SK-N-SH (cell line): ENCODE results near the gene NEBL. TPM values are rescaled to one million over a fixed set of nuclear protein-coding genes. Genes with fewer than 3 reads are reported as not detected.

Source experiments
- CTCF ChIA-PET: fragments of 300-600, 350-600 bp; formaldehyde crosslinking; extraction: SDS; loops from one replicate; lab custom pipeline; 2021; lab: Yijun Ruan, JAX
- POLR2A ChIA-PET: fragments of 350-600 bp; sonication (Branson Sonifier 250); formaldehyde crosslinking; extraction: SDS; loops from one replicate; lab custom pipeline; 2020; ENCODE audit warnings: antibody characterized with exemption, inconsistent platforms; lab: Yijun Ruan, JAX
- DNase-seq: peaks from one replicate; pipeline ENCODE4 v3.0.0; 2012
- H2AFZ ChIP-seq: fragments of 200-600 bp; sonication (generic); 2 replicates; pipeline ENCODE4 v1.8.1; 2016; ENCODE audit warnings: antibody characterized with exemption, mild to moderate bottlenecking, low read depth
- H3F3A ChIP-seq: fragments of 200-600 bp; sonication (generic); replicated peaks from 2 replicates; pipeline ENCODE3; 2016; ENCODE audit warnings: antibody characterized with exemption, mild to moderate bottlenecking; ENCODE audit not compliant: insufficient read depth
- H3K27ac ChIP-seq, 2 experiments: fragments of 200-500 bp in 1 of 2; fragments of 200-600 bp in 1 of 2; sonication (Bioruptor generic) in 1 of 2; sonication (generic), shearing (Covaris generic) in 1 of 2; 2 replicates each; pipeline versions ENCODE4 v1.5.1 to v1.6.1; 2014 to 2016; ENCODE audit warnings: low read depth in 2 of 2, inconsistent platforms in 1 of 2, low read length in 1 of 2, mild to moderate bottlenecking in 1 of 2, mixed read lengths in 1 of 2
- H3K27me3 ChIP-seq: fragments of 200-600 bp; sonication (generic), shearing (Covaris generic); 2 replicates; pipeline ENCODE4 v1.6.1; 2016; ENCODE audit warnings: mixed run types; ENCODE audit not compliant: insufficient read depth
- H3K36me3 ChIP-seq, 2 experiments: fragments of 200-500 bp in 1 of 2; fragments of 200-600 bp in 1 of 2; sonication (Bioruptor generic) in 1 of 2; sonication (generic) in 1 of 2; replicated peaks in 1 of 2; 2 replicates each; pipeline versions ENCODE3 to v1.5.1; 2014 to 2016; ENCODE audit warnings: low read length in 1 of 2, mild to moderate bottlenecking in 1 of 2; ENCODE audit not compliant: insufficient read depth in 2 of 2, control insufficient read depth in 1 of 2
- H3K4me1 ChIP-seq, 2 experiments: fragments of 200-500 bp in 1 of 2; fragments of 200-600 bp in 1 of 2; sonication (Bioruptor generic) in 1 of 2; sonication (generic), shearing (Covaris generic) in 1 of 2; 2 replicates each; pipeline versions ENCODE4 v1.5.1 to v1.6.1; 2014 to 2016; ENCODE audit warnings: low read depth in 1 of 2, low read length in 1 of 2, mixed run types in 1 of 2; ENCODE audit not compliant: insufficient read depth in 2 of 2, control insufficient read depth in 1 of 2
- H3K4me2 ChIP-seq: fragments of 200-600 bp; sonication (generic), shearing (Covaris generic); 2 replicates; pipeline ENCODE4 v1.6.1; 2017; ENCODE audit warnings: mixed run types
- H3K4me3 ChIP-seq, 2 experiments: fragments of 200-500 bp in 1 of 2; fragments of 200-600 bp in 1 of 2; sonication (Bioruptor generic) in 1 of 2; sonication (generic), shearing (Covaris generic) in 1 of 2; 2 replicates each; pipeline versions ENCODE4 v1.5.1 to v1.8.1; 2014 to 2016; ENCODE audit warnings: low read depth in 2 of 2, inconsistent platforms in 1 of 2, low read length in 1 of 2, mild to moderate bottlenecking in 1 of 2, mixed read lengths in 1 of 2, moderate library complexity in 1 of 2
- H3K79me2 ChIP-seq: fragments of 200-600 bp; sonication (generic); 2 replicates; pipeline ENCODE4 v1.8.1; 2017; ENCODE audit warnings: mild to moderate bottlenecking; ENCODE audit not compliant: insufficient read depth
- H3K9ac ChIP-seq: fragments of 200-600 bp; sonication (generic); 2 replicates; pipeline ENCODE4 v1.6.1; 2017; ENCODE audit warnings: mixed run types
- H3K9me2 ChIP-seq: fragments of 200-600 bp; sonication (generic); 2 replicates; pipeline ENCODE4 v1.6.1; 2017; ENCODE audit warnings: mixed run types
- H3K9me3 ChIP-seq: fragments of 200-600 bp; sonication (generic); 2 replicates; pipeline ENCODE4 v1.6.1; 2017; ENCODE audit warnings: mixed run types, mild to moderate bottlenecking, moderate library complexity
- H4K20me1 ChIP-seq: fragments of 200-600 bp; sonication (generic); 2 replicates; pipeline ENCODE4 v1.6.1; 2017; ENCODE audit warnings: mild to moderate bottlenecking, mixed run types; ENCODE audit not compliant: insufficient read depth
- CTCF ChIP-seq: fragments of 200-600 bp; sonication (generic); IDR thresholded peaks from 2 replicates; pipeline ENCODE4 v1.6.1; 2017; ENCODE audit warnings: antibody characterized with exemption, mild to moderate bottlenecking, moderate library complexity
- ELF1 ChIP-seq: IDR thresholded peaks from 2 replicates; pipeline ENCODE4 v1.4.0; 2012
- EP300 ChIP-seq, 2 experiments: IDR thresholded peaks; 2 replicates each; pipeline versions ENCODE4 v1.4.0 to v1.6.1; 2012; ENCODE audit warnings: borderline replicate concordance in 1 of 2, low read depth in 1 of 2, low read length in 1 of 2
- EZH2phosphoT487 ChIP-seq: fragments of 200-600 bp; sonication (generic); IDR thresholded peaks from 2 replicates; pipeline ENCODE4 v1.6.1; 2017; ENCODE audit warnings: low read depth, mixed run types, mild to moderate bottlenecking, antibody characterized with exemption, moderate library complexity, borderline replicate concordance
- FOXJ3 ChIP-seq: sonication (generic); formaldehyde crosslinking; IDR thresholded peaks from 2 replicates; pipeline ENCODE4 v1.5.1; 2020; ENCODE audit warnings: mild to moderate bottlenecking, missing genetic modification reagents
- FOXM1 ChIP-seq: IDR thresholded peaks from 2 replicates; pipeline ENCODE4 v1.4.0; 2012; ENCODE audit warnings: low read depth, mild to moderate bottlenecking
- GATA2 ChIP-seq: sonication (generic); formaldehyde crosslinking; IDR thresholded peaks from 2 replicates; pipeline ENCODE4 v1.5.0; 2020; ENCODE audit warnings: mild to moderate bottlenecking, missing genetic modification reagents
- JUND ChIP-seq: IDR thresholded peaks from 2 replicates; pipeline ENCODE4 v1.4.0; 2012
- MAX ChIP-seq: IDR thresholded peaks from 2 replicates; pipeline ENCODE4 v1.4.0; 2012; ENCODE audit warnings: low read depth
- MEF2A ChIP-seq: IDR thresholded peaks from 2 replicates; pipeline ENCODE4 v1.4.0; 2012; ENCODE audit warnings: low read depth, borderline replicate concordance
- MXI1 ChIP-seq: IDR thresholded peaks from 2 replicates; pipeline ENCODE4 v1.6.1; 2012; ENCODE audit warnings: mild to moderate bottlenecking, low read depth, low read length, improper control_type of control experiment
- NFIC ChIP-seq: IDR thresholded peaks from 2 replicates; pipeline ENCODE4 v1.4.0; 2012; ENCODE audit warnings: borderline replicate concordance
- NRF1 ChIP-seq: IDR thresholded peaks from 2 replicates; pipeline ENCODE4 v1.6.1; 2012; ENCODE audit warnings: low read depth, mild to moderate bottlenecking, low read length
- POLR2AphosphoS5 ChIP-seq: IDR thresholded peaks from 2 replicates; pipeline ENCODE4 v1.6.1; 2012; ENCODE audit warnings: low read depth, low read length
- RAD21 ChIP-seq: IDR thresholded peaks from 2 replicates; pipeline ENCODE4 v1.6.1; 2012; ENCODE audit warnings: mild to moderate bottlenecking, low read length
- SIN3A ChIP-seq: IDR thresholded peaks from 2 replicates; pipeline ENCODE4 v1.6.1; 2012; ENCODE audit warnings: low read depth, mild to moderate bottlenecking, low read length, moderate library complexity, borderline replicate concordance
- TAF1 ChIP-seq: IDR thresholded peaks from 2 replicates; pipeline ENCODE4 v1.6.1; 2012; ENCODE audit warnings: low read depth, mild to moderate bottlenecking, low read length, moderate library complexity, borderline replicate concordance
- TEAD4 ChIP-seq: IDR thresholded peaks from 2 replicates; pipeline ENCODE4 v1.4.0; 2012; ENCODE audit warnings: mild to moderate bottlenecking, borderline replicate concordance; ENCODE audit not compliant: insufficient read depth
- YY1 ChIP-seq: IDR thresholded peaks from 2 replicates; pipeline ENCODE4 v1.4.0; 2012; ENCODE audit warnings: low read depth, mild to moderate bottlenecking
- ZBTB33 ChIP-seq: IDR thresholded peaks from 2 replicates; pipeline ENCODE4 v1.4.0; 2012; ENCODE audit warnings: low read depth, borderline replicate concordance
- WGBS: methylation state at CpG from one replicate; pipeline ENCODE4 v1.1.6; 2017; ENCODE audit warnings: low lambda C conversion rate; 5-methylcytosine and 5-hydroxymethylcytosine counted together
- polyA plus RNA-seq, 3 experiments: library from polyadenylated mRNA; depleted of rRNA; stranded (reverse); fragments of >200 nt; gene quantifications; 2 replicates each; pipeline ENCODE4 v1.2.3, GENCODE V29; 2012

Gene NEBL
- polyA plus RNA-seq, 1 of the 3 experiments (the other 2 are of a cell fraction): 0.58 TPM

- no peak overlapping the region for H3K9ac ChIP-seq
- no peak for TF ChIP-seq NFIC
- no peak for TF ChIP-seq EP300 (IDR thresholded peaks at IDR 0.05; ENCODE audit: borderline replicate concordance in 1 of 2, low read depth in 1 of 2, low read length in 1 of 2)
- no peak for TF ChIP-seq EZH2phosphoT487
- no peak for TF ChIP-seq TEAD4
- no peak for TF ChIP-seq POLR2AphosphoS5
- TF ChIP-seq NRF1: no peak
- no peak for TF ChIP-seq CTCF
- TF ChIP-seq MEF2A: no peak
- TF ChIP-seq FOXM1: no peak
- no peak for TF ChIP-seq SIN3A
- TF ChIP-seq FOXJ3 (CRISPR knock-in tag): no peak
- no peak for TF ChIP-seq ELF1
- TF ChIP-seq JUND: no peak
- TF ChIP-seq MAX: no peak
- no peak for TF ChIP-seq RAD21
- no peaks in the 10 kb centered on the region for H3F3A ChIP-seq
- POLR2A ChIA-PET: no interaction called here
- H3K27me3 ChIP-seq: no peaks in the 10 kb centered on the region
- H3K4me2 ChIP-seq: no peak overlapping the region
- H4K20me1 ChIP-seq: no peaks in the 10 kb centered on the region
- H3K36me3 ChIP-seq: no peaks in the 10 kb centered on the region
- DNase-seq: no peak
- WGBS: 56% methylated on average over 7 of the region's 7 CpGs
- H3K79me2 ChIP-seq: no peaks in the 10 kb centered on the region
- H3K9me3 ChIP-seq: 0 out of 2 replicates have a peak, but pooled peaks cover 2% of the 10 kb centered on the region
- CTCF ChIA-PET: interaction anchor here (2.3 kb wide), 1 partner anchor 21 kb away, joined by 11 read pairs; no protein-coding TSS in a partner anchor
- no peak overlapping the region for H2AFZ ChIP-seq
- peaks cover 0 to 3% of the 10 kb centered on the region in 2 experiments; a peak in 2 of 4 replicates for H3K4me1 ChIP-seq
- no peak overlapping the region for H3K27ac ChIP-seq
- no peak overlapping the region for H3K4me3 ChIP-seq
- no peaks in the 10 kb centered on the region for H3K9me2 ChIP-seq
Observed at GRCh38 chr10:20746856-20747255, 150.3 kb downstream of the NEBL start.

GRCh38 chr10:20745556-20746375 is 151.3 kb downstream of the NEBL start:
- WGBS: 47% methylated on average over 7 of the region's 7 CpGs
- no peak for DNase-seq
- Histone ChIP-seq H3K27ac (no peak overlapping the region), H3K4me3 (no peak overlapping the region), H3K4me2 (no peak overlapping the region), H3K9ac (no peak overlapping the region), H4K20me1 (no peaks in the 10 kb centered on the region), H2AFZ (no peak overlapping the region), H3K4me1 (peaks cover 0 to 3% of the 10 kb centered on the region in 2 experiments; a peak in 2 of 4 replicates), H3K79me2 (no peaks in the 10 kb centered on the region), H3K9me2 (no peaks in the 10 kb centered on the region), H3K36me3 (no peaks in the 10 kb centered on the region), H3K27me3 (no peaks in the 10 kb centered on the region), H3K9me3 (0 out of 2 replicates have a peak, but pooled peaks cover 2% of the 10 kb centered on the region), H3F3A (no peaks in the 10 kb centered on the region)
- ChIA-PET CTCF (interaction anchor here (2.3 kb wide), 1 partner anchor 23 kb away, joined by 11 read pairs; no protein-coding TSS in a partner anchor), POLR2A (no interaction called here)
- TF ChIP-seq CTCF (no peak), MAX (no peak), EZH2phosphoT487 (no peak), ELF1 (no peak), YY1 (no peak), ZBTB33 (no peak), TAF1 (no peak), MXI1 (no peak), GATA2 (no peak)
